Endodermal cell (in vitro differentiated cells): ENCODE results near the gene C3orf52. TPM values are rescaled to one million over a fixed set of nuclear protein-coding genes. Genes with fewer than 3 reads are reported as not detected.

ENCODE experiments used
- DNase-seq: peaks from one replicate; pipeline ENCODE4 v3.0.0-alpha.2; 2017
- H3K27ac ChIP-seq: 2 replicates; pipeline ENCODE4 v1.5.1; 2013; ENCODE audit warnings: mild to moderate bottlenecking, low read depth, low read length, moderate library complexity
- H3K27me3 ChIP-seq: 2 replicates; pipeline ENCODE4 v1.6.1; 2013; ENCODE audit warnings: mild to moderate bottlenecking, low read length, moderate library complexity; ENCODE audit not compliant: insufficient read depth, control insufficient read depth, poor library complexity, severe bottlenecking
- H3K36me3 ChIP-seq: 2 replicates; pipeline ENCODE4 v1.7.0; 2013; ENCODE audit warnings: mild to moderate bottlenecking, low read length, moderate library complexity; ENCODE audit not compliant: control insufficient read depth, insufficient read depth
- H3K4me1 ChIP-seq: one replicate; pipeline ENCODE4 v1.7.0; 2013; ENCODE audit warnings: low read length; ENCODE audit not compliant: control insufficient read depth, insufficient read depth
- H3K4me3 ChIP-seq: 2 replicates; pipeline ENCODE4 v1.5.1; 2013; ENCODE audit warnings: mild to moderate bottlenecking, low read length, moderate library complexity
- H3K9ac ChIP-seq: 2 replicates; pipeline ENCODE4 v1.6.1; 2013; ENCODE audit warnings: mild to moderate bottlenecking, low read length, moderate library complexity; ENCODE audit not compliant: poor library complexity, severe bottlenecking; ENCODE audit errors: extremely low read depth
- H3K9me3 ChIP-seq: 2 replicates; pipeline ENCODE4 v1.6.1; 2013; ENCODE audit warnings: mild to moderate bottlenecking, low read length, moderate library complexity; ENCODE audit not compliant: control insufficient read depth
- H3K27ac Mint-ChIP-seq: 2 replicates; pipeline ENCODE4 v1.8.0; 2020; ENCODE audit warnings: mixed read lengths
- H3K27me3 Mint-ChIP-seq: 2 replicates; pipeline ENCODE4 v1.8.0; 2021; ENCODE audit warnings: mild to moderate bottlenecking, mixed read lengths; ENCODE audit not compliant: insufficient read depth
- H3K36me3 Mint-ChIP-seq: 2 replicates; pipeline ENCODE4 v1.8.0; 2020; ENCODE audit warnings: low read depth, mixed read lengths
- H3K4me1 Mint-ChIP-seq: 2 replicates; pipeline ENCODE4 v1.8.0; 2020; ENCODE audit warnings: mixed read lengths
- H3K4me3 Mint-ChIP-seq: 2 replicates; pipeline ENCODE4 v1.8.0; 2020; ENCODE audit warnings: mild to moderate bottlenecking, moderate library complexity, mixed read lengths
- H3K9me3 Mint-ChIP-seq: 2 replicates; pipeline ENCODE4 v1.8.0; 2020; ENCODE audit warnings: mild to moderate bottlenecking, mixed read lengths
- WGBS, 2 experiments: methylation state at CpG; one replicate each; pipeline versions ENCODE4 v1.1.5 to v1.1.7; 2013; ENCODE audit warnings: missing lambda C conversion rate in 2 of 2, mixed read lengths in 1 of 2; ENCODE audit not compliant: insufficient coverage in 1 of 2, insufficient read length in 1 of 2; 5-methylcytosine and 5-hydroxymethylcytosine counted together
- total RNA-seq, 2 donors: library from RNA; stranded (reverse); fragmentation: NEBNext Ultra II Directional in 1 of 2; extraction: Animal tissue kit (Norgen Biotek cat#: 25700) in 1 of 2; gene quantifications; 2 replicates in 1 of 2; 3 replicates in 1 of 2; pipeline ENCODE4 v1.2.1, GENCODE V29; 2021
- TF ChIP-seq, protein P1 (sequence below): fragments of 200-600 bp; sonication (generic); conservative IDR thresholded peaks from 2 replicates; pipeline ENCODE4 v1.5.0; 2021; ENCODE audit warnings: antibody characterized with exemption, mild to moderate bottlenecking

Gene C3orf52
- total RNA-seq, 2 donors from 2014 or later, result 5.2 to 6.7 TPM

DNA sequence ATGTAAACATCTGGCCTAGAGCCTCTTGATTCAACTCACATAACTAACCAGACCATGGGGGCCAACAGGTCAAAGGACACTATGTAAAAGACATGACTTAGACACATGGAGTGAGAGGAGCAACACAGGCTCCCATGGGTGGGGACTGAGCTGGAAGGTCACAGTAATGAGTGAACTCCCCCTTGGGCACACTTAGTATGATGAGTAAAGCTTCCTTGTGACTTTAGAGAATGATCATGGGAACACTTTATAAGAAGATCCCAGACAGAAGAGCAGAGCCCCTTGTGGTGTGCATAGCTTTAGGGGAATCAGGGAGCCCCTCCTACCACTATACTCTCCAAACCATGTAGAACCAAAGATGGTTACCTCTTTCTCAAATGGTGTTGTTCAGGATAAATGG lies 36.7 kb downstream of the C3orf52 start:
- no peak for DNase-seq
- Histone ChIP-seq H3K9ac (no peak overlapping the region), H3K36me3 (peaks cover 10% of the 10 kb centered on the region), H3K9me3 (no peaks in the 10 kb centered on the region), H3K27me3 (no peaks in the 10 kb centered on the region), H3K4me3 (no peak overlapping the region), H3K4me1 (peaks cover 14% of the 10 kb centered on the region), H3K27ac (no peak overlapping the region)
- Mint-ChIP-seq H3K9me3 (no peaks in the 10 kb centered on the region), H3K27ac (no peak overlapping the region), H3K27me3 (no peaks in the 10 kb centered on the region), H3K4me3 (no peak overlapping the region), H3K4me1 (peaks cover 46% of the 10 kb centered on the region), H3K36me3 (no peaks in the 10 kb centered on the region)
- TF ChIP-seq, protein P1, sequence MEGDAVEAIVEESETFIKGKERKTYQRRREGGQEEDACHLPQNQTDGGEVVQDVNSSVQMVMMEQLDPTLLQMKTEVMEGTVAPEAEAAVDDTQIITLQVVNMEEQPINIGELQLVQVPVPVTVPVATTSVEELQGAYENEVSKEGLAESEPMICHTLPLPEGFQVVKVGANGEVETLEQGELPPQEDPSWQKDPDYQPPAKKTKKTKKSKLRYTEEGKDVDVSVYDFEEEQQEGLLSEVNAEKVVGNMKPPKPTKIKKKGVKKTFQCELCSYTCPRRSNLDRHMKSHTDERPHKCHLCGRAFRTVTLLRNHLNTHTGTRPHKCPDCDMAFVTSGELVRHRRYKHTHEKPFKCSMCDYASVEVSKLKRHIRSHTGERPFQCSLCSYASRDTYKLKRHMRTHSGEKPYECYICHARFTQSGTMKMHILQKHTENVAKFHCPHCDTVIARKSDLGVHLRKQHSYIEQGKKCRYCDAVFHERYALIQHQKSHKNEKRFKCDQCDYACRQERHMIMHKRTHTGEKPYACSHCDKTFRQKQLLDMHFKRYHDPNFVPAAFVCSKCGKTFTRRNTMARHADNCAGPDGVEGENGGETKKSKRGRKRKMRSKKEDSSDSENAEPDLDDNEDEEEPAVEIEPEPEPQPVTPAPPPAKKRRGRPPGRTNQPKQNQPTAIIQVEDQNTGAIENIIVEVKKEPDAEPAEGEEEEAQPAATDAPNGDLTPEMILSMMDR, result no peak

DNA sequence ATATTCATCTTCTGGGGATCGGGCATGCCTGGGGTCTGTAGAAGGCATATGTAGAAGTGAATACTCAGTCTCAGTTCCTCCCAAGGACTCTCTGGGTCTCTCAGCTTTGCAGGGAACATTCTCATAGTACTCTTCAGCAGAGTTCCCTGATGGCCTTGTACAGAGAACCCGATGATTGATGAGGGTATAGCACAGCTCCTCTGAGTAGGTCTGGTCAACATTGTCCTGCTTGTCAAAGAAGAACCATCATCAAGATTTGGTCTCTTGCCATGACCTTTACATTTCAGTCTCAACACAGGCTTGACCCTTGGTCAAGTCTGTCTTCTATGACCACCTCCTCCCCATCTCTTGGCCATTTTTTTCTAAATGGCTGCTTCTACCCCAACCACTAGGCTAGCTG lies 37.4 kb downstream of the C3orf52 start:
- Histone ChIP-seq H3K36me3 (peaks cover 10% of the 10 kb centered on the region), H3K4me1 (peaks cover 14% of the 10 kb centered on the region), H3K9me3 (no peaks in the 10 kb centered on the region), H3K27me3 (no peaks in the 10 kb centered on the region), H3K9ac (no peak overlapping the region), H3K4me3 (no peak overlapping the region), H3K27ac (no peak overlapping the region)
- Mint-ChIP-seq H3K27me3 (no peaks in the 10 kb centered on the region), H3K27ac (no peak overlapping the region), H3K4me1 (peaks cover 41% of the 10 kb centered on the region), H3K9me3 (no peaks in the 10 kb centered on the region), H3K4me3 (no peak overlapping the region), H3K36me3 (no peaks in the 10 kb centered on the region)
- DNase-seq, result no peak
- 88 to 92% methylated on average over 2 of the region's 2 CpGs for WGBS, 2 experiments
- TF ChIP-seq, protein P1, result no peak

DNA sequence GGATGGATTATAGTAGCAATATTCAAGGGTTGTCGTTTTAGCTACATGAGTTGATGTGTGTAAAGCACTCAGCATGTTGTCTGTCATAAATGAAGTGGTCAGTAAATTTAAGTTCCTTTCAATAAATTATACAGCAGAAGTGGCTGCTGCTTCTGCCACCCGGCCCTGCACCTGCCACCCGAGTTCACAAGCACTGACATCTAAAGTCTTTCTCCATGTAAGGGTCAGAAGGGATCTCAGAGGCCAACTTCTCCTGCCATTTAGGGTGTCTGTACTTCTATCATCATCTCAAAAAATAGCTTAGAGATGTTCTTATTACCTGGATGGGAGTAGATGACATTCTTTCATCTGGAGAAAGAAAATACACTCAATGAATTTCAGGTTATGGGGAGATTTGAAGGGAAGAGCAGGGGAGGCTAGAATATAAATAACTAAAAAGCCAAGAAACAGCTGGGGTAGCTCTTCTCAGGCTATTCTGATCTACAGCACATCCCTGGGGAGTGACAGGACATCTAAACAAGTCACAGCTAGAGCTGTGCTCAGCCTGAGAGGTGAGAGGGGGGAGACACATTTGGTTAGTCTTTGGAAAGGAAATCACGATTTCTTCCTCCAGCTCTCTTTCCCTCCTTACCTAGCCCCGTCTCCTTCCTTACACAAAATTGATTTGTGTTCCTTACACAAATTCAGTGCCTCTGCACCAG lies 38.9 kb downstream of the C3orf52 start:
- peaks cover 40% of the 10 kb centered on the region for H3K4me1 Mint-ChIP-seq
- no peak overlapping the region for H3K27ac ChIP-seq
- peak overlapping the region; percentile 6 for H3K27ac Mint-ChIP-seq
- no peaks in the 10 kb centered on the region for H3K36me3 Mint-ChIP-seq
- H3K9me3 Mint-ChIP-seq, result no peaks in the 10 kb centered on the region
- no peaks in the 10 kb centered on the region for H3K27me3 ChIP-seq
- H3K9ac ChIP-seq, result no peak overlapping the region
- WGBS, 2 experiments, result 82 to 100% methylated on average over 2 to 5 of the region's 5 CpGs
- no peak overlapping the region for H3K4me3 Mint-ChIP-seq
- no peak overlapping the region for H3K4me3 ChIP-seq
- DNase-seq, result no peak
- no peaks in the 10 kb centered on the region for H3K9me3 ChIP-seq
- H3K4me1 ChIP-seq, result peaks cover 8% of the 10 kb centered on the region
- TF ChIP-seq, protein P1, result no peak
- no peaks in the 10 kb centered on the region for H3K27me3 Mint-ChIP-seq
- peaks cover 10% of the 10 kb centered on the region for H3K36me3 ChIP-seq
